ENCODE measurements around the gene BEAN1.

- TF ChIP-seq CTCF (IDR thresholded peaks at IDR 0.05) = no peak
- no peak for TF ChIP-seq POLR2A (IDR thresholded peaks at IDR 0.05)
These were observed 12.2 kb upstream of the BEAN1 start for GRCh38 chr16:66414891-66415290.

Measured in transverse colon (tissue), 3 donors.